ENCODE results near the gene LPXN.

The LPXN gene

DNA sequence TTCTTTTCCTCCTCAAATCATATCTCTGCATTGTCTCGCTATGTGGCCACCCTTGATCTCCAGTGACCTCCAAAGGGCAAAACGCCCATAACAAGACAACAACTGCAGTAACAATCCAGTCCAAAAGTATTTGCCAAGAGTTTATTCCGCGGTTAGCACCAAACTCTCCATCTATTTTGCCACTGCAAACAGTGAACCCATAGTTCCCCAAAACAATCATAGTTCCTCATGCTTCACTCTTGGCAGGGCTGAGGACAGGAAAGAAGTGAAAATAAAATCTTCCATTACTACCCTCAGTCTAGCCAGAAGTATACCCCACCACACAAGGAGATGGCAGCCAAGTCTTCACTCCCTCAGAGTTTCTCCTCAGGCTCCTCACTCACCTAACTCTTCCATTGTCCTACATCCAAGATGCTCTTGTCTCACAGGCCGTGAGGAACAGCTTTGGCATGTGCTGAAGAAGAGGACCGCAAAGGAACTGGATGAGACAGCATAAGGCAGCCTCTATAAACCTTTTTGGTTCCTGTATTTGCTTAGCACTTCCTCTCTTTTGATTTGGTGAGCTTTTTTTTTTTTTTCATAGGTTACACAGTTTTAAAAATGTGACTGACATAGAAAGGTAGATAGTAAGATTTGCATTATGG is at the start of gene LPXN:
Gene LPXN, minus strand, starts transcription at position 480 of the 644 bp plus-strand sequence. Its CDS starts 84 bp downstream, at position 396.
- peak in 2 of 3 donors; percentile 25 to 36 for DNase-seq (ENCODE audit: low read depth in 3 of 3, low spot score in 1 of 3)

GRCh38 chr11:58625086-58625485 is 49.4 kb upstream of the LPXN start:
- DNase-seq (ENCODE audit: low read depth in 3 of 3, low spot score in 1 of 3), result no peak

GRCh38 chr11:58622344-58622743 is 46.7 kb upstream of the LPXN start, which contains the start of gene CNTF:
CNTF (plus strand) TSS chr11:58622665; CDS start chr11:58622753, 88 bp downstream.
- no peak for DNase-seq (ENCODE audit: low read depth in 3 of 3, low spot score in 1 of 3)

DNA sequence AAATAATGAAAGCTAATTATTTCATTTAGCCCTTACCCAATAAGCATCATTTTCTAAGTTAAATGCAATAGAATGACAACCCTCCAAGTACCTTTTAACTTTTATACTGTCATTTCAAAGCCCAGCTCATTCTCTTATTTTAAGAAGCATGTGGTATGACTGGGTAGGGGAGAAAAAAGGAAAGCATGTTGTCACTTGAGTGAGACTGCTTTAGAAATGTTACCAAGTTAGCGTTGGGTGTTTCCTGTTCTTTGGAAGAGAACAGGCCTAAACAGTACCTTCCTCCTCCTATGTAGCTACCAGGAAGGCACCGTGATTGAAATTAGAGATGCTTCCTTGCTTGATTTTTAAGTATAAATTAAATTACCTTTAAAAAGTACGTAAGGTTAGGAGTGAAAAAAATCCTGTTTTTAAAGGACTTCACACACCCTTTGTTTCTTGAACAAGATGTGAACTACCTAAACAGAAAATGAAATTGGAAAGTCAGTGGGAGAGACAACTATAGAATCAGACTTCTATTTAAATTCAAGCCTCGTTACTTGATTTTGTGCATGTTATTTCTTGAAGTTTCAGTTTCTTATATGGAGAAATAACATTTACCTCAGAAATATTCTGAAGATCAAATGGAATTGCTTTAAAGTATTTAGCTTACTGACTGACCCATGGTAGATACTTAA is 46.1 kb upstream of the LPXN start:
- no peak for DNase-seq (ENCODE audit: low read depth in 3 of 3, low spot score in 1 of 3)

DNA sequence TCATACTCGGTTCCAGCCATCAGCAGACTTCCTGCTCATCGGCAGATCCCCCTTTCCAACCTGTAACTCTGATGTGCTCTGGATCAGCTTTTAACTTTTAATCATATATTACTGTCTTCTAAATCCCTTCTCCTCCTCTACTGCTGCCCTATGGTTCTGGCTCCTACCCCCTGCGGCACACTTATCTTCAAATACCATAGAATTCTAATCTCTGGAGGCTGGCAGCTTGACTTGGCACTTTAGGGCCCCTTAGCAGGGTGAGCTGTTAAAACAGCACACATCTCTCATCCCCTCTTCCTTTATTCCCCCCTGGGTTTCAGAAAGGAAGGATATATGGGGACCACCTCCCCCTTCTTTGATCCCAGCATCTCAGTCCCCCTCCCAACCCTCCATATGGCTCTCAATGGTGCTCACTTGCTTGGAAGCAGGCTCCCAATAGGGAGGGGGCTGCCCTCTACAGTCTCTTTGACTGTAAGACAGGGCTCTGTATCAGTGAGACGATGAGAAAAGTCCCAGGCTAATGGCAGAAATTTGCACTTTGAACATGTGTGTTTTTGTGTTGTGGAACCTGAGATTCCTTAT is 42.4 kb upstream of the LPXN start:
- DNase-seq (ENCODE audit: low read depth in 3 of 3, low spot score in 1 of 3), result no peak

DNA sequence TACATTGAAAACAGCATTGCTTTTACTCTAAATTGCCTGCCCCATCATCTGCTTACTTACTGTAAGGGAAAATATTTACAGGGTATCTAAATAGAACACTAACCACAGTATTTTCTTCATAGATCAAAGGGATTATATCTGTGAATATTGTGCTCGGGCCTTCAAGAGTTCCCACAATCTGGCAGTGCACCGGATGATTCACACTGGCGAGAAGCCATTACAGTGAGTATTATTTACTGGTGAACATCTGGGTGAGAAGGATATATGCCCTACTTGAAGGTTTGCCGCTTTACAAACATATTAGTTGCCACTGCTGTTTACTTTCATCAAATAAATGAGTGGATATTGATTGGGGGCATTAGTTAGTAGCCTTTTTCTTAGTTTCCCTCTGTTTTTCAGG is 40.9 kb upstream of the LPXN start:
- DNase-seq (ENCODE audit: low read depth in 3 of 3, low spot score in 1 of 3), result no peak

- DNase-seq (ENCODE audit: low read depth in 3 of 3, low spot score in 1 of 3), result no peak
Observed at GRCh38 chr11:58615559-58615958, 39.9 kb upstream of the LPXN start.

- no peak for DNase-seq (ENCODE audit: low read depth in 3 of 3, low spot score in 1 of 3)
Observed at GRCh38 chr11:58613228-58613627, 37.6 kb upstream of the LPXN start.

DNA sequence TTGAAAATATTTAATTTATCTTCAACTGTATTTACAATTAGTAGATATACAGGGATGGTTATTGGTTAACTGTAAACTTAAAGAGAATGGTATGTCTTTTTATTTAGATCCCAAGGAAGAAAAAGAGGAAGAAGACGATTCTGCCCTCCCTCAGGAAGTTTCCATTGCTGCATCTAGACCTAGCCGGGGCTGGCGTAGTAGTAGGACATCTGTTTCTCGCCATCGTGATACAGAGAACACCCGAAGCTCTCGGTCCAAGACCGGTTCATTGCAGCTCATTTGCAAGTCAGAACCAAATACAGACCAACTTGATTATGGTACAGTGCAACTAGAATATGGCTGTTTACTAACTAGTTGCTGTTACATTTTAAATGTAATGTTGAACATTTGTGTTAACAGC is 34.1 kb upstream of the LPXN start:
- DNase-seq (ENCODE audit: low read depth in 3 of 3, low spot score in 1 of 3), result no peak

GRCh38 chr11:58608331-58608730 is 32.7 kb upstream of the LPXN start:
- DNase-seq (ENCODE audit: low read depth in 3 of 3, low spot score in 1 of 3), result no peak

- DNase-seq (ENCODE audit: low read depth in 3 of 3, low spot score in 1 of 3), result no peak
Observed at GRCh38 chr11:58606930-58607714, 31.5 kb upstream of the LPXN start.

DNA sequence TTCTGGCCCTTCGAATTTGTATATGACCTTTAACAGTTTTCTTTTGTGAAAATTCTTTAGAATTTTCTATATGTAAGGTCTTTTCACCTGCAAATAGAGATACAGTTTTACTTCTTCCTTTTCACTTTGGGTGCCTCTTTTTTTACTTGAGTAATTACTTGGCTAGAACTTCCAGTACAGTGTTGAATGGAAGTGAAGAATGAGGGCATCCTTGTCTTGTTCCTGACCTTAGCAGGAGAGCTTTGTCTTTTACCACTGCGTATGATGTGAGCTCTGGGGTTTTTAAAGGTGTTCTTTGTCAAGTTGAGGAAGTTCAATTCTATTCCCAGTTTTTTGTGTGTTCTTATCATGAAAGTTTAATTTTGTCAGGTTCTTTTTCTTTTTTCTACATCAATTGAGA is 24.9 kb upstream of the LPXN start:
- DNase-seq (ENCODE audit: low read depth in 3 of 3, low spot score in 1 of 3), result no peak

- no peak for DNase-seq (ENCODE audit: low read depth in 3 of 3, low spot score in 1 of 3)
Observed at GRCh38 chr11:58597486-58598144, 22.0 kb upstream of the LPXN start.

DNA sequence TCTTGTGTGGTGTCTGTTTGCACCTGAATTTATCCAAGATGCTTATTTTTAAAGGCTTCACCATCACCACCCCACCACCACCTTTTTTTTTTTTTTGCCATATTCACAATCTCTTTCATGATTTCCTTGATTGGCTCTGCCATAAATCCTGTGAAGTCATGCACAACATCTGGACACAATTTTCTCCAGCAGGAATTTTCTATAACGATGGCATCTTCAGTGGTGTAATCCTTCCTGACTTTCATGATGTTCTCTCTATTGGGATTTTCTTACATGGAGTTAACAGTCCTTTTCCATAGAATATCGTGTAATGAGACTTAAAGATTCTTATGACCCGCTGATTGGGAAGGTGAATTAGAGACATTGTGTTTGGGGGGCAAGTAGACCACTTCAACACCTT is 21.0 kb upstream of the LPXN start:
- DNase-seq (ENCODE audit: low read depth in 3 of 3, low spot score in 1 of 3), result no peak

DNA sequence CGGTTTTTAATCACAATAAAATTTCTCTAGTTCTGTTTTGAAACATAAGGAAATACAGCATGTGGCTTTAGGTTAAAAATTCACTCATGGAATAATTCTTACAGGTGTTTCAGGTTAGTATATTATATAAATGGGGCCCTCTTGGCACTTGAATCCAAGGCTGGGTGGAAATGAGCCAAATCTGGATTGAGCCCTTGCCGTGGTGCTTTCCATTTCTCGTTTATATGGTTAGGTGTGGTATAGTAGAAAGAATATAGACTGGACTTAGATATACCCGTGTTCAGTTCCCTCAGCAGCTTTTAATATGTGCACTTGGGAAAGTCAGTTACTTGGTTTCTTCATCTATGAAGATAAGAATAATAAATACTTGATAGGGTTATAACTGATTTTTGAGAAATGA is 19.2 kb upstream of the LPXN start:
- no peak for DNase-seq (ENCODE audit: low read depth in 3 of 3, low spot score in 1 of 3)

DNA sequence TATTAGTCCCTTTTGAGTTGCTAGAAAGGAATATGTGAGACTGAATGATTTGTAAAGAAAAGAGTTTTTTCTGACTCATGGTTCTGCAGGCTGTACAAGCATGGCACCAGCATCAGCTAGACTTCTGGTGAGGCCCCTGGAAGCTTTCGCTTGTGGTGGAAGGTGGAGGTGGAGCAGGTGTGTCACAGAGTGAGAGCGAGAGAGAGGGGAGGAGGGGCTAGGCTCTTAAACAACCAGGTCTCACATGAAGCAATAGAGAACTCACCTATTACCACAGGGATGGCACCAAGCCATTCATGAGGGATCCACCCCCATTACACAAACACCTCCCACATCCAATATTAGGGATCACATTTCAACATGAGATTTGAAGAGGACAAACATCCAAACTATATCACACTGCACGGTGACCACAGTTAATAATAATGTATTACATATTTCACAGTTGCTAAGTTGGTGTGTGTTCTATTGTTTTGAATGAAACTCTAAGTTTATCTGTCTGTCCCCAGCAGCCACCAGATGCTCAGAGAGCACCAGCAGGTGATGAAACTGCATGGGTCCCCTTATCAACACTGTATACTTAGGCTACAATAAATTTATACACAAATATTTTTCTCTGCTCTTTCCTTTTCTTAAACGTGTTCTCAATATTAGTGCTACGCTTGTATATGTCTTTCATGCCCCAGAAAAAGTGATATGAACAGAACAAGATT is 17.3 kb upstream of the LPXN start:
- DNase-seq (ENCODE audit: low read depth in 3 of 3, low spot score in 1 of 3), result peak in 1 of 3 donors; percentile 34

DNA sequence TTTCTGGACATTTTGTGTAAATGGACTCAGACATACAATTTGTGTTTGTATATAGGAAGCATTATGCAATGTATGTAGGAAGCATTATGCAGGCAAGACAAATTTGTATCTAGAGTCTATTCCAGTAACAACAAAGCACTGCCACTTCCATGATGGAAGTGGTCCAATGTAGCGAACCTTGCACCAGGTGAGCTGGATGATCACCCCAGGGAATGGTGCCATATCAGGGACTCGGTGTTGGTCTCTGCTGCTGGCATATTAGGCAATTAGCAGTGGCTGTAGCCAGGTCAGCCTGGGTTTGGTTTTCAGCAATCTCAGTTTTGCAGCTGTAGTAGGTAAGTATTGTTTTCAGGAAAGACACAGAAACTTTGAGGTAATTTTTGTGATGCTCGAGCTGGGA is 16.0 kb upstream of the LPXN start:
- no peak for DNase-seq (ENCODE audit: low read depth in 3 of 3, low spot score in 1 of 3)

DNA sequence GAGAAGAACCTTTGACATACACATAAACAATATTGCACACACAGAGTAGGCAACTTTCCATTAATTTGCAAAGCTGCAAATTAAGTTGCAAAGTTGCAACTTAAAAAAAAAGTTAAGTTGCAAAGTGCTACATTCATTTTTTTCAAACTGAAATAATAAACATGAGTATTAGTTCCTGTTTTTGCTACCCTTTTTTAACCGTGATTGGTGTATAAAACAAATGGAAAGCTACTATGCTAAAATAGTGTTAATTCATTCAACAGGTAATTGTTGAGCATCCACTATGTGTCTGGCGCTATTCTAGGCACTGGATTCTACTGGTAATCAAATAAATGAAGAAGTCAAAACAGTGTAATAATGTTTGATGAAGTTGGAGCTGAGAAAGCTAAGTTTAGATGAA is 11.3 kb upstream of the LPXN start:
- no peak for DNase-seq (ENCODE audit: low read depth in 3 of 3, low spot score in 1 of 3)

GRCh38 chr11:58582437-58582836 is 6.8 kb upstream of the LPXN start:
- no peak for DNase-seq (ENCODE audit: low read depth in 3 of 3, low spot score in 1 of 3)

GRCh38 chr11:58580311-58580710 is 4.7 kb upstream of the LPXN start:
- DNase-seq (ENCODE audit: low read depth in 3 of 3, low spot score in 1 of 3), result no peak
